GM19324 (cell line): Measurements from ENCODE around the gene THADA.
"Not testable (repeated sequence)": the region's sequence is repeated elsewhere in the genome, so short reads cannot be mapped to it uniquely, and the experiment has no call there.

Experiments
- ATAC-seq: cut with Tn5 transposase; IDR thresholded peaks from one replicate; pipeline ENCODE4 v1.9.1; 2021; ENCODE audit warnings: mild to moderate bottlenecking, moderate library complexity; ENCODE audit not compliant: unreplicated experiment, low FRiP score

The THADA gene

DNA sequence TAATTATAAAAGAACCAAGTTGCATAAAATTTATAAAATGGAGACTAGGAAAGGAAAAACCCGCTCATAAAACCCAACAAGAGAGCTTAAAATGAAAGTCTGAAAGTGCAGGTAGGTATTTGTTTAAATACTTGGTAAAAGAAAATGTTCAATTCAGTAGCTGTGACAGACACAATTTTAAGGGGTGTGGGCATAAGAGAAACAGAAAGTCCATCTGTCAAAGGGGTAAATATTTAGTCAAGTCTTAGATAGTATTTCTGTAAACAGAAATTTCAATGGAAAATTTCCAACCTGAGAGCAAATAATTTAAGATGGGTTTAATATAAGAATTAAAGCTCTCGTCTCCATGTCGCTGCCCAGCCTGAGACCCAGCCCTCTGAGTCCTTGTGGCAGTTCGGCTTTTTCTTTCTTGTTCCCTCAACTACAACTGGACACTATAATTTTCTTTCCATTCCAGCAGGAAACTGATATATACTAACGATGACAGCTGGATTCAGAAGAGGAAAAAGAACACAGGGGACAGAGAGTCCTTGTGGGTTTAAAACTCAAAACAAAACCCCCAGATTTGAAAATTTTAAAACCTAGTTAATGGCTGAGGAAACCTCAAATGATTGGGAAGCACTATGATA lies 281.4 kb downstream of the THADA start:
- ATAC-seq = no peak

DNA sequence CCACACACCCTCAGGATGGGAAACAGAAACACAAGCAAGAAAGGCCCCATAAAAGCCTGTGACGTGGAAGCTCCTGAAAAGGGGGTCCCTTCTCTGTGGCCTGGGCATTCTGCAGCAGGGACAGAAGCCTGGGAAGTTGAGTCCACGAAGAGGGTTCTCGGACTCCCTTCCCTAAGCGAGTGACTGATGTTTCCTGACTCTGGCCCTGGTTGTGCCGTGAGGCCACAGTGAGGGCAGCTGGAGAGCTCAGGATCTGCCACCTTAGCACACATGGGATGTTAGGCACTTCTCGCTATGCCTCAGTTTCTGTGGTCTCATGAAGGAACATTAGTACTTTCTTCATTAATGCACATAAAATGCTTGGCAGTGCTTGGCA lies 282.2 kb downstream of the THADA start:
- no peak for ATAC-seq

- no peak for ATAC-seq
Observed at GRCh38 chr2:43312755-43313641, 282.8 kb downstream of the THADA start.

DNA sequence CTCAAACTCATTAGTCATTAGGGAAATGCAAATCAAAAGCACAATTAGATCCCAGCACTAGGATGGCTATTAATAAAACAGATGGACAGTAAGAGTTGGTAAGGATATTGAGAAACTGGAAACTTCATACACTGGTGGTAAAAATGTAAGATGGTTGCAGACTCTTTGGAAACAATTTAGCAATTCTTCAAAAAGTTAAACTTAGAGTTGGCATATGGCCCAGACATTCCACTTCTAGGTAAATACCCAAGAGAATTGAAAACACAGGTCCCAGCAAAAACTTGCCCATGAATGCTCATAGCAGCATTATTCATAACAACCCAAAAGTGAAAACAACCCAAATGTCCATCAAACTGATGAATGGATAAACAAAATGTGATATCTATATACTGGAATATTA lies 284.6 kb downstream of the THADA start:
- no peak for ATAC-seq

DNA sequence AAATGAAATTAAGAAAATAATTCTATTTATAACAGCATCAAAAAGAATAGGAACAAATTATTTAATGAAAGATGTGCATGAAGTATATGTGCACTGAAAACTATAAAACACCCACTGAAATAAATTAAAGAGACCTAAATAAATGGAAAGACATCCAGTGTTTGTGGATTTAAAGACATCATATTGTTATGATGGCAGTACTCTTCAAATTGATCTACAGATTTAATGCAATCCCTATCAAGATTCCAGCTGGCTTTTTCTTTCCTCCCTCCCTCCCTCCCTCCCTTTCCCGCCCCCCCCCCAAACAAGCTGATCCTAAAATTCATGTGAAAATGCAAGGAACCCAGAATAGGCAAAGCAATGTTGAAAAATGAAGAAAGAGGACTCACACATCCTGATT lies 285.9 kb downstream of the THADA start:
- no peak for ATAC-seq

GRCh38 chr2:43307973-43308372 lies 287.9 kb downstream of the THADA start:
- ATAC-seq = no peak

DNA sequence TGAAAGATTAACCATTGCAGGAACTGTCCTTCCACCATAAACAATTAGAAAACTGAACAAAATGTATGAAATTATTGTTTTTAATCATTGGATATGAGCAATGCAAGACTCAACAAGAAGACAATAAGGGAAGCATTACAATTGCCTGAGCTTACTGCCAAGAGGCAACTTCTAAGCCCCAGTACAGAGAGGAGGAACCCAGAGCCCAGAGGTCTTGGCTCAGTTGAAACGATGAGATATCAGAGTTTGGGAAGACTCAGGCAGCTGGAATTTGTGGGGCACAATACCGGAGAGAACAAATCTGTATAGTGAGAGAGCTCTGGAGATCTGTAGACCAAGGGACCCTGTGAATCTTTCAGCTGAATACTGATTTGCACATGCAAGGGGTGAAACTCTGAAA lies 288.8 kb downstream of the THADA start:
- no peak for ATAC-seq

DNA sequence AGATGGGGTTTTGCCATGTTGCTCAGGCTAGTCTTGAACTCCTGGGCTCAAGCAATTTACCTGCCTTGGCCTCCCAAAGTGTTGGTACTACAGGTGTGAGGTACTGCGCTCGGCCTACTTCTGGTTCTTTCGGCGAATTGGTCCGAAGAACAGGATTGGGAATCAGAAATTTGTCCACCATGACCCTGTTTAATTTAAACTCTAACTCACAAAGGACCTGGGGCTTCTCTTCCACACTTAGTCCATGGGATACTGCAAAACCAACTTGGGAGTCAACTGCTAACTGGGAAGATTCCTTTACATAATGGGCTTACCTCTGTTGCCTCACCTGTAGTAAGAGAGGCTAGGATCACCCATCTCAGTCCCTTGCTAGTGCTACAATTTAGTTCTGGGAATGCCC lies 289.6 kb downstream of the THADA start:
- ATAC-seq = no peak

DNA sequence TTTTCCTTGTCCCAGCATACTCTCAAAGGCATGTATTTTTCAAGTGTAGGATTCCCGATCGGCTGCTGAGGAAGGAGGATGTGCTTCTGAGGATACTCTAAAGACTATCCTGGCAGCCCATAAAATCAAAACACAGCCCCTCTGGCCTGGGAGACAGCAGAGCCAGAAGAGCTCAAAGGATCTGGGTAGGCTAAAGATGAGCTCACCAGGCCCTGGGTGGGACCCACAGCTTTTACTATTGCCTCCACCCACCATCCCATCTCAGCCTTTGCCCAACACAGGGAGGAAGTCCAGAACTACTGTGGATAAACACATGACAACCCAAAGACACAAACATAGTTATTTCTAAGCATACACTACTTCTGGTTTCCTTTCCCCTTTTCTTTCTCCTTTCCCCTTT lies 290.3 kb downstream of the THADA start:
- ATAC-seq = no peak

- ATAC-seq = no peak
Observed at GRCh38 chr2:43305012-43305411, 290.8 kb downstream of the THADA start.

GRCh38 chr2:43303889-43304288 lies 291.9 kb downstream of the THADA start:
- ATAC-seq = no peak

DNA sequence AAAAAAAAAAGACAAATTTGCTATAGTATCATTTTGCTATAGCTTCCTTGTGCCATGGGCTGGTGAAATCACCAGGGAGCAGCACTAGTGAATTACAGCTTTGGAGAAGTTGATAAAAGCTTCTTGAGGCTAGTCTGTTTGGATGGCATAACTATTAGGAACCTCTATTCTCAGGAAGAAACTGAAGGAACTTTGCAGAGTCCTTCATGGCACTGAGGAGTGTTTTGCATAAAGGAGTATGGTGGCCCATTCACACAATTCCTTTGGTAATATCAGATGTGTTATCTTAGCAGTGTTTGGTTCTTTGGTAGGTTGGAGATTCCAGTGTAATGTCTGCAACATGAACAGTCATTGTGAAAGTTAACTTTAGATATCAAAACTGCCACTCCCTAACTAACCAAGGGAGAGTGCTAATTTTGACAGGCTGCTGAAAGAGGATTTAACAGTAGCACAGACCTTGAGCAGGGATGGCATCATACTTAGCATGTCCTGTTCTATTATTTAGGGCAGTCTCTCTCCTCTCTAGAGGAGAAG lies 292.8 kb downstream of the THADA start:
- ATAC-seq = no peak

DNA sequence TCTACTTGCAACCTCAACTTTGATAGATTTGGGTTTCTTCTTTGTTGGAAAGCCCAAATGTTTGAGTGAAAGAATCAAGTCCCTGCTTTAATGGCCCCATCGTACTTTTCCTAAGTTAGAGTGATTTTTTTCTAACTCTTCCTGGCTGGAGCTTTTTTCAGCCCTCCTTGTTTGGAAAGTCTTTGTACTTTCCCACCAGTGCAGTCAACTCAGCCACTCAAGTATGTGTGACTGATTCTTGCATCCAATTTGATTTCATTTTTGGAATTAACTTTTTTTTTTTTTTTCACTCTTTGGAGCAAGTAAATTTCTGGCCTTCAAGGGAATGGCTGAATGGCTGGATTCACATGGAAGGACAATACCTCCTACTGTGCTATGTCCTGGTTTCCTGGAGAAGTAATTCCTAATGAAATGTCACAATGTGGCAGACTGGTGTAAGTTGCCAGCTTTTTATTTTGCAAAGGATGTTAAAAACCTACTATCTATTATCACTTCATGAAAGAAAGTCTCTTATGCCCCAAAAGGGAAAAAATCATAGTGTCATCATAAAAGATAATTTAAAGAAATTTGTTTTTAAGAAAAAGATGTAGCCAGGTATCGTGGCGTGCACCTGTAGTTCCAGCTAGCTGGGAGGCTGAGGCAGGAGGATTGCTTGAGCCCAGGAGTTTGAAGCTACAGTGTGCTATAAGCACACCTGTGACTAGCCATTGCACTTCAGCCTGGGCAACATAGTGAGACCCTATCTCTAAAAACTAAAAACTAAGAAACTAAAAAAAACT lies 293.5 kb downstream of the THADA start:
- ATAC-seq = no peak

DNA sequence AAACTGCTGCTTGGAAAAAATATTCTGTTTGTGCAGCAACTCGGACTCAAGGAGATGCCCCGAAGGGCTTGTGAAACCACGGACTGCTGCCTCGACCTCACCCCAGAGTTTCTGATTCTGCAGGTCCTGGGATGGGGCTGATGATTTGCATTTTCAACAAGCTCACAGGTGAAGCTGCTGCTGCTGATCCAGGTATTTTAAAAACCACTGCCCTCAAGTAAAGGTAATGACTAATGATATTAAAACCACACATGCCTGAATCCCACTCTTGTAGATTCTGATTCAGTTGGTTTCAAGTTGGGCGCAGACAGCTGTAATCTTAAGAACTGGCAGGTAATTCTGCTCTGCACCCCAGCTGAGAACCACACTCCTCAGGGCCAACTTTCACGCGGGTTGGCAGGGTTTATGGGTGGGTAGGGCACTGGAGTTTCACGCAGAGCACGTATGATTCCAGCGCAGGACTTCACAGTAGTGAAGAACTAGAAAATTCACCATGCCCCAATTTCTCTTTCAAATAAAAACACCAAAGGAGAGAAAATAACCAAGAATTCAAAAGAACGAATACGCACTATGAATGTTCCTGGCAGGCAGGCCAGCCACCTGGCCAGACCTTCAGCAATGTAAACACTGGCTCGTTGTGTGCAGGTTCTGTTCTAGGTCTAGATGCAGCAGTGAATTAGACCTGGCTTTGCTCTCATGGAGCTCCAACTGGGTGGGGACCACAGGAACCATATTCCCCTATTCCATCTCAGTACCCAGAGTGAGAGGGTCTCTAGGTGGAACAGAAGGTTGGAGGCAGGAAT lies 294.9 kb downstream of the THADA start:
- ATAC-seq = no peak

DNA sequence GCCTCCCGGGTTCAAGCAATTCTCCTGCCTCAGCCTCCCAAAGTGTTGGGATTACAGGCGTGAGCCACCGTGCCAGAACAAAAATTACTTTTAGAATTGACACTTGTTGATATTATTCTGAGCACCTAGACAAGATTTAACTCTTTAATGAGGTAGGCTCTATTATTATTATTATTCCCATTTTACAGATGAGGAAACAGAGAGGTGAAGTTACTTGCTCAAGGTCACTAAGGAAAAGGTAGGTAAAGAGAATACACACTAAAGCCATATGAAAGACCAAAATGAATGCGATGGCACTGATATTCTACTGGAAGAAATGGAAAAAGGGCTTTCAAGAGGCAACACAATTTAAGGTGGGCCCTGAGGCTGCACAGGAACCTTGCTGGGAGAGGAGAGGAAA lies 295.6 kb downstream of the THADA start:
- ATAC-seq = no peak

DNA sequence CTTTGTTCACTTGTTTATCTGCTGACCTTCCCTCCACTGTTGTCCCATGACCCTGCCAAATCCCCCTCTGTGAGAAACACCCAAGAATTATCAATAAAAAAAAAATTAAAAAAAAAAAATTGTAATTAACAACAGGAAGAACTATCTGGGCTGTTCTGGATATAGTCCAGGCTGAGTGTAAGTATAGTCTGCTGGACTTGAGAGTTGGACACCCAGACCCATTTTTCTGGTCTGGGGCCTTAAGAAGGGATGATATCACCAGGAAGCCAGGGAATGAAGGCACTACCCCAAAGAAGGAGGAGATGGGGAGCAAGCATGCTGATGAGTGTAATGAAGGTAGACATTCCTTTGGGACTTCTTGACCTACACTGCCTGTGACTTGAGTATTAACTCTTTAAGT lies 297.3 kb downstream of the THADA start:
- no peak for ATAC-seq

DNA sequence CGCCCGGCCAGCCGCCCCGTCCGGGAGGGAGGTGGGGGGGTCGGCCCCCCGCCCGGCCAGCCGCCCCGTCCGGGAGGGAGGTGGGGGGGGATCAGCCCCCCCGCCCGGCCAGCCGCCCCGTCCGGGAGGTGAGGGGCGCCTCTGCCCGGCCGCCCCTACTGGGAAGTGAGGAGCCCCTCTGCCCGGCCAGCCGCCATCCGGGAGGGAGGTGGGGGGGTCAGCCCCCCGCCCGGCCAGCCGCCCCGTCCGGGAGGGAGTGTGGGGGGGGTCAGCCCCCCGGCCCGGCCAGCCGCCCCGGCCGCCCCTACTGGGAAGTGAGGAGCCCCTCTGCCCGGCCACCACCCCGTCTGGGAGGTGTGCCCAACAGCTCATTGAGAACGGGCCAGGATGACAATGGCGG lies 298.1 kb downstream of the THADA start:
- not testable (repeated sequence) for ATAC-seq

- ATAC-seq = no peak
Observed at GRCh38 chr2:43294973-43295603, 300.8 kb downstream of the THADA start.

- peak; percentile 93 for ATAC-seq
Observed at GRCh38 chr2:43293744-43294695, 301.8 kb downstream of the THADA start.
